ENCODE measurements around the gene TBC1D20. TPM values are rescaled to one million over a fixed set of nuclear protein-coding genes. Genes with fewer than 3 reads are reported as not detected.

The TBC1D20 gene
- total and polyA plus RNA-seq, 2 donors (not counting 1 experiment from before 2014, with no cell fraction given), result 33.9 to 38.3 TPM

DNA sequence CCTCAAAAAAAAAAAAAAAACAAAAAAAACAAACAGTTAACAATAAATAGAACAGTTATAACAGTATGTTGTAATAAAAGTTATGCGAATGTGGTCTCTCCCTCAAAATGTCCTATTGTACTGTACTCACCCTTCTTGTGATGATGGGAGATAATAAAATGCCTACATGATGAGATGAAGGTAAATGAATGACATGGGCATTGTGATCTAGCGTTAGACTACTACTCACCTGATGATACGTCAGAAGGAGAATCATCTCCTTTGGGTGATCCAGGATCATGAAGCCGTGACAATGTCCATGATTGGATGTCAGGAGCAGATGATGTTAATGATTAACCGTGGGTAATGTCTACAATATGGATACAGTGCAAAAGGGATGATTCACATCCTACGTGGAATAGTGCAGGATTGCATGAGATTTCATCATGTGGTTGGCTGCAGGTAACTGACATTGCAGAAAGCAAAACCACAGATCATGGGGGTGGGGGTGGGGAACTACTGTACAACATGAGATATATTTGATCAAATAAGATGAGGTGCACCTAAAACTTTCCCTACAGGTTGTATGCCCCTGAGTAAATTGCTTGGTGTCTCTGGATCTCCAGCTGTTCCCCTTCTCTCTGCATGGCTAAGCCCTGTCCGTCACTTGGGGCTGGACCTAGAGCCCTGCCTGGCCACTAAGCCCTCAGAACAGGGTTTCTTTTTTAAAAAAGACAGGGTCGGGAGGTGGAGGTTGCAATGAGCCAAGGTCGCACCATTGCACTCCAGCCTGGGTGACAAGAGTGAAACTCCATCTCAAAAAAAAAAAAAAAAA lies 60.4 kb downstream of the TBC1D20 start:
- Histone ChIP-seq H3K4me3 (replicated peaks in 1 of 4; ENCODE audit: control extremely low read depth in 1 of 4, insufficient read depth in 1 of 4, low read depth in 3 of 4, low read length in 4 of 4) (no peak overlapping the region), H3K79me2 (ENCODE audit: control insufficient read depth, insufficient read depth, low read length) (no peaks in the 10 kb centered on the region), H3K9ac (ENCODE audit: insufficient read depth, low read length) (no peak overlapping the region), H2AFZ (ENCODE audit: low read length) (no peak overlapping the region), H3K36me3 (ENCODE audit: control insufficient read depth, insufficient read depth, low read length) (peaks cover 1% of the 10 kb centered on the region), H3K4me2 (ENCODE audit: extremely low read depth, insufficient read depth, low read length) (no peak overlapping the region), H3K4me1 (ENCODE audit: control insufficient read depth, extremely low read depth, insufficient read depth, low read length) (peaks cover under 1% of the 10 kb centered on the region), H3K9me3 (ENCODE audit: control insufficient read depth, insufficient read depth, low read depth, low read length) (no peaks in the 10 kb centered on the region), H4K20me1 (ENCODE audit: control insufficient read depth, extremely low read depth, insufficient read depth, low read length) (no peaks in the 10 kb centered on the region), H3K27ac (ENCODE audit: insufficient read depth, low read length) (no peak overlapping the region), H3K27me3 (ENCODE audit: control insufficient read depth, insufficient read depth, low read length) (no peaks in the 10 kb centered on the region)
- peak; percentile 48 to 83 for DNase-seq (ENCODE audit: low read depth in 2 of 2)
- TF ChIP-seq, protein P1, sequence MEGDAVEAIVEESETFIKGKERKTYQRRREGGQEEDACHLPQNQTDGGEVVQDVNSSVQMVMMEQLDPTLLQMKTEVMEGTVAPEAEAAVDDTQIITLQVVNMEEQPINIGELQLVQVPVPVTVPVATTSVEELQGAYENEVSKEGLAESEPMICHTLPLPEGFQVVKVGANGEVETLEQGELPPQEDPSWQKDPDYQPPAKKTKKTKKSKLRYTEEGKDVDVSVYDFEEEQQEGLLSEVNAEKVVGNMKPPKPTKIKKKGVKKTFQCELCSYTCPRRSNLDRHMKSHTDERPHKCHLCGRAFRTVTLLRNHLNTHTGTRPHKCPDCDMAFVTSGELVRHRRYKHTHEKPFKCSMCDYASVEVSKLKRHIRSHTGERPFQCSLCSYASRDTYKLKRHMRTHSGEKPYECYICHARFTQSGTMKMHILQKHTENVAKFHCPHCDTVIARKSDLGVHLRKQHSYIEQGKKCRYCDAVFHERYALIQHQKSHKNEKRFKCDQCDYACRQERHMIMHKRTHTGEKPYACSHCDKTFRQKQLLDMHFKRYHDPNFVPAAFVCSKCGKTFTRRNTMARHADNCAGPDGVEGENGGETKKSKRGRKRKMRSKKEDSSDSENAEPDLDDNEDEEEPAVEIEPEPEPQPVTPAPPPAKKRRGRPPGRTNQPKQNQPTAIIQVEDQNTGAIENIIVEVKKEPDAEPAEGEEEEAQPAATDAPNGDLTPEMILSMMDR (conservative IDR thresholded peaks at IDR 0.05 in 1 of 2, IDR thresholded peaks at IDR 0.05 in 1 of 2; ENCODE audit: low read depth in 1 of 2, low read length in 2 of 2), result no peak

DNA sequence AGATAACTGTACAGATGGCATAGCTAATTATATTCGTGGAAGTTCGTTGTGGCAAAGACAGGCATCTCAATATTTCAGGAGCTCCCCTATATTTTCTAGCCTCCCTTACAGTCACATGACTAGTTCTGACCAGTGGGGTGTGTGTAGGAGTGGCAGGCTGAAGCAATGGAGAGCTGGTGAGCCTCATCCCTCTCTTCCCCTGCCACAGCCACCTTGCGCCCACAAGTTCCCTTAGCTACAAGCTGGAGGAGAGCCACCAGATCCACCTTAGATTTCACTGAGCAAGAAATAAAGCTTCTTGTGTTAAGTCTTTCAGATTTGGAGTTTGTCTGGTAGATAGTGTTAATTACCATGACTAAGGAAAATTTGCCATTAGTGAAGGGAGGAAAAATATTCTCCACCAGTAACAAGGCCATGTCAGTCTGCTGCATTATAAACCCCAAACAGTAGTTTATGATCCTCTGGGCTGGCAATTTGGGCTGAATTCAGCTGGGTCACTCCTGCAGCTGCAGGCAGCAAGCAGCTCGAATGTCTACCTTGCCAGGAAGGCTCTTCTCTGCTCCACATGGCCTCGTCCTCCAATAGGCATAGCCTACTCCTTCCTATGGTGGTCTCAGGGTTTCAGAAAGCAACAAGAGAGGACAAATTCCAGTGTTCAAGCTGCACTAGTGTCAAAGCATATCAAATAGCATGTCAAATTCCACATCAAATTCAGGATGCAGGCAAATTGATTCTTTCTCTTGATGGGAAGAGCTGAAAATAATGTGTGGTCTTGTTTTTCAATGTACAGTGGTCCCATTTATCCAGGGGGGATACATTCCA lies 61.7 kb downstream of the TBC1D20 start:
- H3K27ac ChIP-seq (ENCODE audit: insufficient read depth, low read length), result no peak overlapping the region
- H3K27me3 ChIP-seq (ENCODE audit: control insufficient read depth, insufficient read depth, low read length), result no peaks in the 10 kb centered on the region
- no peaks in the 10 kb centered on the region for H3K9me3 ChIP-seq (ENCODE audit: control insufficient read depth, insufficient read depth, low read depth, low read length)
- DNase-seq (ENCODE audit: low read depth in 2 of 2), result no peak
- no peak overlapping the region for H3K4me2 ChIP-seq (ENCODE audit: extremely low read depth, insufficient read depth, low read length)
- no peaks in the 10 kb centered on the region for H3K79me2 ChIP-seq (ENCODE audit: control insufficient read depth, insufficient read depth, low read length)
- no peak overlapping the region for H3K9ac ChIP-seq (ENCODE audit: insufficient read depth, low read length)
- no peak overlapping the region for H3K4me3 ChIP-seq (replicated peaks in 1 of 4; ENCODE audit: control extremely low read depth in 1 of 4, insufficient read depth in 1 of 4, low read depth in 3 of 4, low read length in 4 of 4)
- H3K36me3 ChIP-seq (ENCODE audit: control insufficient read depth, insufficient read depth, low read length), result peaks cover 9% of the 10 kb centered on the region
- H3K4me1 ChIP-seq (ENCODE audit: control insufficient read depth, extremely low read depth, insufficient read depth, low read length), result no peaks in the 10 kb centered on the region
- TF ChIP-seq, protein P1 (conservative IDR thresholded peaks at IDR 0.05 in 1 of 2, IDR thresholded peaks at IDR 0.05 in 1 of 2; ENCODE audit: low read depth in 1 of 2, low read length in 2 of 2), result no peak
- TF ChIP-seq EZH2 (IDR thresholded peaks at IDR 0.05; ENCODE audit: low read length, missing control alignments), result no peak
- H2AFZ ChIP-seq (ENCODE audit: low read length), result no peak overlapping the region
- no peaks in the 10 kb centered on the region for H4K20me1 ChIP-seq (ENCODE audit: control insufficient read depth, extremely low read depth, insufficient read depth, low read length)

DNA sequence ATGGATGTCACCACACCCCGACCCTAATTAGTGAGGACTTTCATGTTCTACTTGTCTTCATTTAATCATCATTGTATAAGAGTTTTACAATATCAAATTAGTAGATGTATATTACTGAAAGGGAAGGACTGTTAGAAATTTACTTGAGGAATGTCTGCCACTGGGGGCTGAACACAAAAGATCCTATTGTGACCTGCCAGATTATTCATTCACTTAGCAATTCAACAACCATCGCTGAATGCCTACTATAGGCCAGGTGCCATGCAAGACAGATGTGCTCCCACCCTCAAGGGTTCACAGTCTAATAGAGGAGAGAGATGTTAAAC lies 62.2 kb downstream of the TBC1D20 start:
- no peak for TF ChIP-seq EZH2 (IDR thresholded peaks at IDR 0.05; ENCODE audit: low read length, missing control alignments)
- TF ChIP-seq, protein P1 (conservative IDR thresholded peaks at IDR 0.05 in 1 of 2, IDR thresholded peaks at IDR 0.05 in 1 of 2; ENCODE audit: low read depth in 1 of 2, low read length in 2 of 2), result no peak
- Histone ChIP-seq H3K79me2 (ENCODE audit: control insufficient read depth, insufficient read depth, low read length) (no peaks in the 10 kb centered on the region), H3K27ac (ENCODE audit: insufficient read depth, low read length) (no peak overlapping the region), H2AFZ (ENCODE audit: low read length) (no peak overlapping the region), H3K27me3 (ENCODE audit: control insufficient read depth, insufficient read depth, low read length) (no peaks in the 10 kb centered on the region), H4K20me1 (ENCODE audit: control insufficient read depth, extremely low read depth, insufficient read depth, low read length) (no peaks in the 10 kb centered on the region), H3K4me3 (replicated peaks in 1 of 4; ENCODE audit: control extremely low read depth in 1 of 4, insufficient read depth in 1 of 4, low read depth in 3 of 4, low read length in 4 of 4) (no peak overlapping the region), H3K4me2 (ENCODE audit: extremely low read depth, insufficient read depth, low read length) (no peak overlapping the region), H3K4me1 (ENCODE audit: control insufficient read depth, extremely low read depth, insufficient read depth, low read length) (no peaks in the 10 kb centered on the region), H3K9me3 (ENCODE audit: control insufficient read depth, insufficient read depth, low read depth, low read length) (no peaks in the 10 kb centered on the region), H3K36me3 (ENCODE audit: control insufficient read depth, insufficient read depth, low read length) (peaks cover 10% of the 10 kb centered on the region), H3K9ac (ENCODE audit: insufficient read depth, low read length) (no peak overlapping the region)
- DNase-seq (ENCODE audit: low read depth in 2 of 2), result no peak
